Ishikawa (cell line): Measurements from ENCODE around the gene XRCC1.
"Not testable (repeated sequence)": the region's sequence is repeated elsewhere in the genome, so short reads cannot be mapped to it uniquely, and the experiment has no call there.

ENCODE experiments used
- CEBPB ChIP-seq: IDR thresholded peaks from 2 replicates; pipeline ENCODE4 v1.6.1; 2012
- RAD21 ChIP-seq: IDR thresholded peaks from 2 replicates; pipeline ENCODE4 v1.6.1; 2012; ENCODE audit warnings: low read depth
- TF ChIP-seq, protein P1 (sequence below): IDR thresholded peaks from 2 replicates; pipeline ENCODE4 v1.6.1; 2012

DNA sequence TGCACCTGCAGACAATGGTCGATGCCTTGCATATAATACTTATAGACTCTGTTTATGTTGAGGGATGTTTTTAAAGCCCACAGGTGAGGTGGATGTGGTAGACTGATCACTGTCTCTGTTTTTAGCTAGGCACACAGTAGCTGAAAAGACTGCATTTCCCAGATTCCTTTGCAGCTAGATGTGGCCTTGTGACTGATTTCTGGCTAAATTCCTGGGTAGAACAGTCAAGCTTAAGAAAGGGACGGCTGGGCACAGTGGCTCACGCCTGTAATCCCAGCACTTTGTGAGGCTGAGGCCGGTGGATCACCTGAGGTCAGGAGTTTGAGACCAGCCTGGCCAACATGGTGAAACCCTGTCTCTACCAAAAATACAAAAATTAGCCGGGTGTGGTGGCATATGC lies 25.0 kb upstream of the XRCC1 start:
- TF ChIP-seq, protein P1, sequence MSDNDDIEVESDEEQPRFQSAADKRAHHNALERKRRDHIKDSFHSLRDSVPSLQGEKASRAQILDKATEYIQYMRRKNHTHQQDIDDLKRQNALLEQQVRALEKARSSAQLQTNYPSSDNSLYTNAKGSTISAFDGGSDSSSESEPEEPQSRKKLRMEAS: not testable (repeated sequence)
- TF ChIP-seq RAD21, CEBPB: not testable (repeated sequence)
